ENCODE data around the gene LRRC74B.

DNA sequence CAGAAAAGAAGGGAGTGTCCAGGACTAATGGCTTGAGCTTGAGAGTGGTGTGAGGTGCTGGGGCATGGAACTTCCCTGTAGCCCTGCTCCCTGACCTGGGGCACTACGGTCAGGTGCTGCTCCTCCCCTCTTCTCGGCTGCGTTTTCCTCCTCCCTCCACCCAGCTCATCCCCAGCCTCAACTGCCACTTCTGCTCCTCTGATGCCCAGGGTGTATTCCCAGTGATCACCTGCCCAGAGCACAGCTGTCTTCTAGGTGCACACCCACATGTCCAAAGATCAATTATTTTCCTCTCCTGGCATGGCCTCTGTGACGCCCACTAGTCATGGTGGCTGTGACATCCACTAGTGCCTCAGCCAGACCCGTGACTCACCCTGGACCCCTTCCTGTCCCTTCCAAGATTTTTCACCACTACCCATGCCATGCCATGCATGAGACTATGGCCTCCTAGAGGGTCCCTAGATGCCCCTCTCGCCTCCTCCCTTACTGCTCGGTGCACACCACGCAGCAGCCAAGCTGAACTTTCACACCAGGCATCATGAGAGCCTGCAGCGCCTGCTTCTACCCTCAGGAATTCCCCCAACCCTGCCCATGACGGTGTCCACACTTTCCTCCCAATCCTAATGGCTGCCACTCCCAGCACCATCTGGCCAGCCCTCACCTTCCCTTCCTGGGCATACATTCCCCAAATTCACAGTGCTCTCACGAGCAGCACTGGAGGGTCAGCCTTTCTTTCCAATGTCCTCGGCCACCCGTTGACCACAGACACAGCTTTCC is 28.9 kb upstream of the LRRC74B start:
- TF ChIP-seq, protein P1, sequence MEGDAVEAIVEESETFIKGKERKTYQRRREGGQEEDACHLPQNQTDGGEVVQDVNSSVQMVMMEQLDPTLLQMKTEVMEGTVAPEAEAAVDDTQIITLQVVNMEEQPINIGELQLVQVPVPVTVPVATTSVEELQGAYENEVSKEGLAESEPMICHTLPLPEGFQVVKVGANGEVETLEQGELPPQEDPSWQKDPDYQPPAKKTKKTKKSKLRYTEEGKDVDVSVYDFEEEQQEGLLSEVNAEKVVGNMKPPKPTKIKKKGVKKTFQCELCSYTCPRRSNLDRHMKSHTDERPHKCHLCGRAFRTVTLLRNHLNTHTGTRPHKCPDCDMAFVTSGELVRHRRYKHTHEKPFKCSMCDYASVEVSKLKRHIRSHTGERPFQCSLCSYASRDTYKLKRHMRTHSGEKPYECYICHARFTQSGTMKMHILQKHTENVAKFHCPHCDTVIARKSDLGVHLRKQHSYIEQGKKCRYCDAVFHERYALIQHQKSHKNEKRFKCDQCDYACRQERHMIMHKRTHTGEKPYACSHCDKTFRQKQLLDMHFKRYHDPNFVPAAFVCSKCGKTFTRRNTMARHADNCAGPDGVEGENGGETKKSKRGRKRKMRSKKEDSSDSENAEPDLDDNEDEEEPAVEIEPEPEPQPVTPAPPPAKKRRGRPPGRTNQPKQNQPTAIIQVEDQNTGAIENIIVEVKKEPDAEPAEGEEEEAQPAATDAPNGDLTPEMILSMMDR (conservative IDR thresholded peaks at IDR 0.05; ENCODE audit: low read length) = no peak
- TF ChIP-seq EZH2phosphoT487 (IDR thresholded peaks at IDR 0.05; ENCODE audit: borderline replicate concordance) = no peak
